GM12878 (cell line): ENCODE results near the gene GSG1. TPM values are rescaled to one million over a fixed set of nuclear protein-coding genes. Genes with fewer than 3 reads are reported as not detected.
A peak's percentile ranks its signal among the peaks of the same experiment; 100 is the strongest.

Experiments used
- ATAC-seq: fragments of 200-7000 bp; cut with Tn5 transposase; 3 replicates; pipeline ENCODE4 v1.9.1; 2020; ENCODE audit warnings: mild to moderate bottlenecking, moderate library complexity
- BruUV-seq: library from RNA; stranded (reverse); fragments of 400-500 nt; replicated peaks from 2 replicates; lab custom pipeline; 2021; lab: Mats Ljungman, UMichigan
- CTCF ChIA-PET: fragments of 300-600 bp; sonication (Branson Sonifier 250); formaldehyde crosslinking; extraction: SDS; loops from one replicate; lab custom pipeline; 2021; ENCODE audit warnings: inconsistent platforms; lab: Yijun Ruan, JAX
- POLR2A ChIA-PET: fragments of 350-600 bp; formaldehyde crosslinking; extraction: SDS; loops from one replicate; lab custom pipeline; 2021; ENCODE audit warnings: inconsistent platforms; lab: Charles Lee
- RAD21 ChIA-PET: fragments of 300-600 bp; sonication (Branson Sonifier 250); formaldehyde crosslinking; loops from one replicate; lab custom pipeline; 2023; ENCODE audit warnings: antibody characterized with exemption; ENCODE audit not compliant: unreplicated experiment; lab: Charles Lee
- SMC1A ChIA-PET: fragments of 300-600 bp; sonication (Branson Sonifier 250); formaldehyde crosslinking; loops from one replicate; lab custom pipeline; 2023; ENCODE audit not compliant: unreplicated experiment, uncharacterized antibody; lab: Charles Lee
- DNase-seq: peaks from one replicate; pipeline ENCODE4 v3.0.0-alpha.2; 2011; ENCODE audit warnings: low read depth, low spot score
- FAIRE-seq: peaks from 3 replicates; lab custom pipeline; 2011; peaks lifted over from hg19 to GRCh38; lab: Jason Lieb, UNC
- H2AFZ ChIP-seq: 2 replicates; pipeline ENCODE4 v1.6.0; 2011; ENCODE audit warnings: low read depth, low read length, control low read depth; ENCODE audit not compliant: control insufficient read depth
- H3K27ac ChIP-seq: 2 replicates; pipeline ENCODE4 v1.5.1; 2011; ENCODE audit warnings: control low read depth; ENCODE audit not compliant: control insufficient read depth, insufficient read depth
- H3K27me3 ChIP-seq, 2 experiments: replicated peaks in 1 of 2; 2 replicates each; pipeline versions ENCODE4 v1.6.0 to v1.6.1; 2011; ENCODE audit warnings: low read length in 1 of 2; ENCODE audit not compliant: control insufficient read depth in 2 of 2, insufficient read depth in 2 of 2
- H3K36me3 ChIP-seq, 2 experiments: 2 replicates each; pipeline ENCODE4 v1.5.1; 2011; ENCODE audit warnings: low read length in 1 of 2; ENCODE audit not compliant: control insufficient read depth in 2 of 2, insufficient read depth in 2 of 2
- H3K4me1 ChIP-seq: 2 replicates; pipeline ENCODE4 v1.6.1; 2011; ENCODE audit warnings: mild to moderate bottlenecking, low read length, moderate library complexity, mixed read lengths; ENCODE audit not compliant: control insufficient read depth, insufficient read depth
- H3K4me2 ChIP-seq: 2 replicates; pipeline ENCODE4 v1.6.0; 2011; ENCODE audit warnings: control low read depth; ENCODE audit not compliant: control insufficient read depth, insufficient read depth
- H3K4me3 ChIP-seq: fragments of 200-600 bp; sonication (generic); 2 replicates; pipeline ENCODE4 v1.5.1; 2016
- H3K79me2 ChIP-seq: 2 replicates; pipeline ENCODE4 v1.6.0; 2011; ENCODE audit warnings: low read length; ENCODE audit not compliant: control insufficient read depth, insufficient read depth
- H3K9ac ChIP-seq: 2 replicates; pipeline ENCODE4 v1.8.0; 2011; ENCODE audit warnings: low read length, control low read depth, mixed read lengths; ENCODE audit not compliant: control insufficient read depth, insufficient read depth
- H3K9me3 ChIP-seq: replicated peaks from 3 replicates; pipeline ENCODE4 v1.5.1; 2011; ENCODE audit warnings: mild to moderate bottlenecking, low read length; ENCODE audit not compliant: control insufficient read depth, insufficient read depth
- H4K20me1 ChIP-seq: 2 replicates; pipeline ENCODE4 v1.6.0; 2011; ENCODE audit not compliant: control insufficient read depth, insufficient read depth
- DPF2 ChIP-seq: fragments of 450-650 bp; IDR thresholded peaks from 2 replicates; pipeline ENCODE4 v1.6.1; 2017; ENCODE audit warnings: mild to moderate bottlenecking
- FOS ChIP-seq: IDR thresholded peaks from 3 replicates; pipeline ENCODE4 v1.6.1; 2011; ENCODE audit warnings: borderline replicate concordance; ENCODE audit not compliant: insufficient read length; ENCODE audit errors: extremely low read depth
- MTA2 ChIP-seq: fragments of 450-650 bp; IDR thresholded peaks from 2 replicates; pipeline ENCODE4 v1.6.1; 2016; ENCODE audit warnings: low read depth, mild to moderate bottlenecking, moderate library complexity
- MYC ChIP-seq: IDR thresholded peaks from 2 replicates; pipeline ENCODE4 v1.6.1; 2011; ENCODE audit warnings: mild to moderate bottlenecking, low read length, moderate library complexity, inconsistent platforms; ENCODE audit not compliant: insufficient read depth, insufficient replicate concordance, insufficient read length, severe bottlenecking
- RB1 ChIP-seq: fragments of 450-650 bp; formaldehyde crosslinking; IDR thresholded peaks from 2 replicates; pipeline ENCODE4 v1.6.1; 2017; ENCODE audit warnings: mild to moderate bottlenecking, borderline replicate concordance
- RBBP5 ChIP-seq: fragments of 200-600 bp; sonication (generic); conservative IDR thresholded peaks from 2 replicates; pipeline ENCODE4 v1.6.1; 2016
- ZNF207 ChIP-seq: fragments of 450-650 bp; IDR thresholded peaks from 2 replicates; pipeline ENCODE4 v1.6.1; 2014; ENCODE audit warnings: antibody characterized with exemption, mild to moderate bottlenecking, borderline replicate concordance
- ZNF24 ChIP-seq: fragments of 450-650 bp; IDR thresholded peaks from 2 replicates; pipeline ENCODE4 v1.6.1; 2017; ENCODE audit warnings: antibody characterized with exemption, mild to moderate bottlenecking
- WGBS: methylation state at CpG from one replicate; pipeline ENCODE4 v1.1.6; 2016; ENCODE audit warnings: low lambda C conversion rate; ENCODE audit not compliant: insufficient replicate concordance, insufficient coverage; ENCODE audit errors: missing lambda C conversion rate; 5-methylcytosine and 5-hydroxymethylcytosine counted together
- in situ Hi-C: fragments of 300-500 bp; cut with MboI; formaldehyde crosslinking; loops from 9 replicates; pipeline ENCODE4 v1.14.3; 2018; ENCODE audit warnings: mixed read lengths
- intact Hi-C: fragments of 100-400 bp; cut with micrococcal nuclease; formaldehyde crosslinking; loops from one replicate; pipeline ENCODE4 v1.14.2; 2022; ENCODE audit not compliant: unreplicated experiment
- polyA plus RNA-seq, 11 experiments: library from polyadenylated mRNA; depleted of rRNA in 4 of 11; unstranded in 6 of 11; stranded (reverse) in 5 of 11; fragments of >200 nt; fragmentation: Nextera tagmentation in 4 of 11; fragmentation: Illumina TruSeq in 1 of 11; extraction: Ambion mirVana in 4 of 11; extraction: Trizol in 1 of 11; gene quantifications; 1 replicate in 1 of 11; 2 replicates in 10 of 11; pipeline versions ENCODE4 v1.2.1 to v1.2.3, GENCODE V29; 2011 to 2016; ENCODE audit warnings: inconsistent platforms in 2 of 11, missing spikeins in 2 of 11, low read depth in 1 of 11
- total RNA-seq, 4 experiments: library from RNA; depleted of rRNA in 3 of 4; stranded (reverse); fragments of >200 nt in 3 of 4; fragmentation: Illumina TruSeq in 1 of 4; extraction: Trizol in 1 of 4; gene quantifications; 2 replicates each; pipeline versions ENCODE4 v1.2.1 to v1.2.3, GENCODE V29; 2013 to 2021
- TF ChIP-seq, protein P1 (sequence below), 3 experiments: IDR thresholded peaks in 2 of 3; conservative IDR thresholded peaks in 1 of 3; 2 replicates each; pipeline ENCODE4 v1.5.1; 2011; ENCODE audit warnings: low read depth in 3 of 3, low read length in 3 of 3, mild to moderate bottlenecking in 3 of 3, control low read depth in 2 of 3, moderate library complexity in 2 of 3, inconsistent platforms in 1 of 3, mixed read lengths in 1 of 3; ENCODE audit not compliant: control insufficient read depth in 2 of 3, insufficient read depth in 1 of 3; ENCODE audit errors: extremely low read depth in 1 of 3
- TF ChIP-seq, protein P2 (sequence below): IDR thresholded peaks from 2 replicates; pipeline ENCODE4 v1.6.1; 2012; ENCODE audit warnings: mild to moderate bottlenecking, low read depth, low read length
- TF ChIP-seq, protein P3 (sequence below): fragments of 450-650 bp; formaldehyde crosslinking; IDR thresholded peaks from 2 replicates; pipeline ENCODE4 v1.4.0; 2020; ENCODE audit warnings: mild to moderate bottlenecking, moderate library complexity
- TF ChIP-seq, protein P4 (sequence below): IDR thresholded peaks from 2 replicates; pipeline ENCODE4 v1.6.1; 2011; ENCODE audit warnings: mild to moderate bottlenecking, low read depth, low read length, moderate library complexity; ENCODE audit not compliant: insufficient replicate concordance

The GSG1 gene
- total and polyA plus RNA-seq, 10 of the 15 experiments (the other 5 are each of a cell fraction or from before 2014, with no cell fraction given): not detected

DNA sequence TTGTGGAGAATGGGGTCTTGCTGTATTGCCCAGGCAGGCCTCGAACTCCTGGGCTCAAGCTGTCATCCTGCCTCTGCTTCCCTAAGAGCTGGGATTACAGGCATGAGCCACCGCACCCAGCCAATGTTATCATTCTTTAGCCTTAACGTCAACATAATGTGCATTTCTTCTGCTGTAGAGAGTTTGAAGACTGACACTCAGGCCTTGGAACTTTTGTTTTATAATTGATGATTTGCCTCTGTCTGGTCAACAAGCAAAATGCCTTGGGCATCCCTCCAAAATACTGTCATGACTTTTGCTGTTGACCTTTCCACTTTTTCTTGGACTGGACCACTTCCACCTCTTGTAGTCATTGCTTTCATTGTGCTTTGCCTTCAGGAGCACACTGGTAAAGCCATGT lies 30.3 kb downstream of the GSG1 start:
- intact Hi-C loops: no loop called here
- TF ChIP-seq ZNF24: no peak
- no peak for TF ChIP-seq ZNF207
- no peak for TF ChIP-seq RB1
- no peak for TF ChIP-seq RBBP5
- TF ChIP-seq FOS: no peak
- TF ChIP-seq, protein P1, sequence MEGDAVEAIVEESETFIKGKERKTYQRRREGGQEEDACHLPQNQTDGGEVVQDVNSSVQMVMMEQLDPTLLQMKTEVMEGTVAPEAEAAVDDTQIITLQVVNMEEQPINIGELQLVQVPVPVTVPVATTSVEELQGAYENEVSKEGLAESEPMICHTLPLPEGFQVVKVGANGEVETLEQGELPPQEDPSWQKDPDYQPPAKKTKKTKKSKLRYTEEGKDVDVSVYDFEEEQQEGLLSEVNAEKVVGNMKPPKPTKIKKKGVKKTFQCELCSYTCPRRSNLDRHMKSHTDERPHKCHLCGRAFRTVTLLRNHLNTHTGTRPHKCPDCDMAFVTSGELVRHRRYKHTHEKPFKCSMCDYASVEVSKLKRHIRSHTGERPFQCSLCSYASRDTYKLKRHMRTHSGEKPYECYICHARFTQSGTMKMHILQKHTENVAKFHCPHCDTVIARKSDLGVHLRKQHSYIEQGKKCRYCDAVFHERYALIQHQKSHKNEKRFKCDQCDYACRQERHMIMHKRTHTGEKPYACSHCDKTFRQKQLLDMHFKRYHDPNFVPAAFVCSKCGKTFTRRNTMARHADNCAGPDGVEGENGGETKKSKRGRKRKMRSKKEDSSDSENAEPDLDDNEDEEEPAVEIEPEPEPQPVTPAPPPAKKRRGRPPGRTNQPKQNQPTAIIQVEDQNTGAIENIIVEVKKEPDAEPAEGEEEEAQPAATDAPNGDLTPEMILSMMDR (IDR thresholded peaks at IDR 0.05 in 2 of 3, conservative IDR thresholded peaks at IDR 0.05 in 1 of 3; ENCODE audit: control insufficient read depth in 2 of 3, extremely low read depth in 1 of 3, insufficient read depth in 1 of 3, low read depth in 3 of 3, low read length in 3 of 3): no peak
- no peak for TF ChIP-seq MYC
- no peak for TF ChIP-seq DPF2
- TF ChIP-seq, protein P2, sequence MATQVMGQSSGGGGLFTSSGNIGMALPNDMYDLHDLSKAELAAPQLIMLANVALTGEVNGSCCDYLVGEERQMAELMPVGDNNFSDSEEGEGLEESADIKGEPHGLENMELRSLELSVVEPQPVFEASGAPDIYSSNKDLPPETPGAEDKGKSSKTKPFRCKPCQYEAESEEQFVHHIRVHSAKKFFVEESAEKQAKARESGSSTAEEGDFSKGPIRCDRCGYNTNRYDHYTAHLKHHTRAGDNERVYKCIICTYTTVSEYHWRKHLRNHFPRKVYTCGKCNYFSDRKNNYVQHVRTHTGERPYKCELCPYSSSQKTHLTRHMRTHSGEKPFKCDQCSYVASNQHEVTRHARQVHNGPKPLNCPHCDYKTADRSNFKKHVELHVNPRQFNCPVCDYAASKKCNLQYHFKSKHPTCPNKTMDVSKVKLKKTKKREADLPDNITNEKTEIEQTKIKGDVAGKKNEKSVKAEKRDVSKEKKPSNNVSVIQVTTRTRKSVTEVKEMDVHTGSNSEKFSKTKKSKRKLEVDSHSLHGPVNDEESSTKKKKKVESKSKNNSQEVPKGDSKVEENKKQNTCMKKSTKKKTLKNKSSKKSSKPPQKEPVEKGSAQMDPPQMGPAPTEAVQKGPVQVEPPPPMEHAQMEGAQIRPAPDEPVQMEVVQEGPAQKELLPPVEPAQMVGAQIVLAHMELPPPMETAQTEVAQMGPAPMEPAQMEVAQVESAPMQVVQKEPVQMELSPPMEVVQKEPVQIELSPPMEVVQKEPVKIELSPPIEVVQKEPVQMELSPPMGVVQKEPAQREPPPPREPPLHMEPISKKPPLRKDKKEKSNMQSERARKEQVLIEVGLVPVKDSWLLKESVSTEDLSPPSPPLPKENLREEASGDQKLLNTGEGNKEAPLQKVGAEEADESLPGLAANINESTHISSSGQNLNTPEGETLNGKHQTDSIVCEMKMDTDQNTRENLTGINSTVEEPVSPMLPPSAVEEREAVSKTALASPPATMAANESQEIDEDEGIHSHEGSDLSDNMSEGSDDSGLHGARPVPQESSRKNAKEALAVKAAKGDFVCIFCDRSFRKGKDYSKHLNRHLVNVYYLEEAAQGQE: no peak
- TF ChIP-seq MTA2: no peak
- TF ChIP-seq, protein P3, sequence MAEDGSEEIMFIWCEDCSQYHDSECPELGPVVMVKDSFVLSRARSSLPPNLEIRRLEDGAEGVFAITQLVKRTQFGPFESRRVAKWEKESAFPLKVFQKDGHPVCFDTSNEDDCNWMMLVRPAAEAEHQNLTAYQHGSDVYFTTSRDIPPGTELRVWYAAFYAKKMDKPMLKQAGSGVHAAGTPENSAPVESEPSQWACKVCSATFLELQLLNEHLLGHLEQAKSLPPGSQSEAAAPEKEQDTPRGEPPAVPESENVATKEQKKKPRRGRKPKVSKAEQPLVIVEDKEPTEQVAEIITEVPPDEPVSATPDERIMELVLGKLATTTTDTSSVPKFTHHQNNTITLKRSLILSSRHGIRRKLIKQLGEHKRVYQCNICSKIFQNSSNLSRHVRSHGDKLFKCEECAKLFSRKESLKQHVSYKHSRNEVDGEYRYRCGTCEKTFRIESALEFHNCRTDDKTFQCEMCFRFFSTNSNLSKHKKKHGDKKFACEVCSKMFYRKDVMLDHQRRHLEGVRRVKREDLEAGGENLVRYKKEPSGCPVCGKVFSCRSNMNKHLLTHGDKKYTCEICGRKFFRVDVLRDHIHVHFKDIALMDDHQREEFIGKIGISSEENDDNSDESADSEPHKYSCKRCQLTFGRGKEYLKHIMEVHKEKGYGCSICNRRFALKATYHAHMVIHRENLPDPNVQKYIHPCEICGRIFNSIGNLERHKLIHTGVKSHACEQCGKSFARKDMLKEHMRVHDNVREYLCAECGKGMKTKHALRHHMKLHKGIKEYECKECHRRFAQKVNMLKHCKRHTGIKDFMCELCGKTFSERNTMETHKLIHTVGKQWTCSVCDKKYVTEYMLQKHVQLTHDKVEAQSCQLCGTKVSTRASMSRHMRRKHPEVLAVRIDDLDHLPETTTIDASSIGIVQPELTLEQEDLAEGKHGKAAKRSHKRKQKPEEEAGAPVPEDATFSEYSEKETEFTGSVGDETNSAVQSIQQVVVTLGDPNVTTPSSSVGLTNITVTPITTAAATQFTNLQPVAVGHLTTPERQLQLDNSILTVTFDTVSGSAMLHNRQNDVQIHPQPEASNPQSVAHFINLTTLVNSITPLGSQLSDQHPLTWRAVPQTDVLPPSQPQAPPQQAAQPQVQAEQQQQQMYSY (CRISPR knock-in tag): no peak
- TF ChIP-seq, protein P4, sequence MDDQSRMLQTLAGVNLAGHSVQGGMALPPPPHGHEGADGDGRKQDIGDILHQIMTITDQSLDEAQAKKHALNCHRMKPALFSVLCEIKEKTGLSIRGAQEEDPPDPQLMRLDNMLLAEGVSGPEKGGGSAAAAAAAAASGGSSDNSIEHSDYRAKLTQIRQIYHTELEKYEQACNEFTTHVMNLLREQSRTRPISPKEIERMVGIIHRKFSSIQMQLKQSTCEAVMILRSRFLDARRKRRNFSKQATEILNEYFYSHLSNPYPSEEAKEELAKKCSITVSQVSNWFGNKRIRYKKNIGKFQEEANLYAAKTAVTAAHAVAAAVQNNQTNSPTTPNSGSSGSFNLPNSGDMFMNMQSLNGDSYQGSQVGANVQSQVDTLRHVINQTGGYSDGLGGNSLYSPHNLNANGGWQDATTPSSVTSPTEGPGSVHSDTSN: no peak

More for the DNA sequence above, 30.3 kb downstream of the GSG1 start:
- H2AFZ ChIP-seq: no peak overlapping the region
- ChIA-PET RAD21 (no interaction called here), CTCF (interaction anchor here (0.6 kb wide), 1 partner anchor 14 kb away, joined by 3 read pairs; no protein-coding TSS in a partner anchor), SMC1A (no interaction called here), POLR2A (no interaction called here)
- WGBS: 62% methylated on average over 3 of the region's 3 CpGs
- FAIRE-seq (peak; percentile 78), DNase-seq (no peak), ATAC-seq (no peak)
- H3K9ac ChIP-seq: no peak overlapping the region
- H3K9me3 ChIP-seq: no peaks in the 10 kb centered on the region
- H3K27me3 ChIP-seq: no peaks in the 10 kb centered on the region
- no peaks in the 10 kb centered on the region for H3K36me3 ChIP-seq
- H3K4me3 ChIP-seq: no peak overlapping the region
- no TSS peak for BruUV-seq
- H4K20me1 ChIP-seq: no peaks in the 10 kb centered on the region
- no peak overlapping the region for H3K4me2 ChIP-seq
- H3K4me1 ChIP-seq: no peaks in the 10 kb centered on the region
- no peaks in the 10 kb centered on the region for H3K79me2 ChIP-seq
- in situ Hi-C loops: no loop called here
- no peak overlapping the region for H3K27ac ChIP-seq
